H1 (cell line): ENCODE results near the gene POLR3G. TPM values are rescaled to one million over a fixed set of nuclear protein-coding genes. Genes with fewer than 3 reads are reported as not detected.

Source experiments
- CTCF ChIA-PET: fragments of 300-600 bp; sonication (Branson Sonifier 250); formaldehyde crosslinking; loops from one replicate; lab custom pipeline; 2021; ENCODE audit not compliant: partially characterized antibody; lab: Charles Lee
- POLR2A ChIA-PET: fragments of 300-600 bp; sonication (Branson Sonifier 250); formaldehyde crosslinking; loops from one replicate; lab custom pipeline; 2021; ENCODE audit warnings: inconsistent platforms; ENCODE audit not compliant: partially characterized antibody; lab: Charles Lee
- DNase-seq, 2 experiments: peaks; one replicate each; pipeline versions ENCODE4 v3.0.0 to v3.0.0-alpha.2; 2010 to 2022; ENCODE audit warnings: low spot score in 2 of 2, low read depth in 1 of 2, mixed read lengths in 1 of 2
- FAIRE-seq: peaks from 2 replicates; lab custom pipeline; 2011; peaks lifted over from hg19 to GRCh38; lab: Jason Lieb, UNC
- H2AFZ ChIP-seq: 2 replicates; pipeline ENCODE4 v1.8.1; 2012; ENCODE audit warnings: low read length, inconsistent platforms
- H2AK5ac ChIP-seq: 2 replicates; pipeline ENCODE4 v1.6.1; 2013; ENCODE audit warnings: low read depth, low read length
- H2BK120ac ChIP-seq: replicated peaks from 2 replicates; pipeline ENCODE3; 2013; ENCODE audit warnings: low read depth, low read length, inconsistent platforms
- H2BK12ac ChIP-seq: 2 replicates; pipeline ENCODE4 v1.6.1; 2013; ENCODE audit warnings: low read depth, low read length
- H2BK15ac ChIP-seq: 2 replicates; pipeline ENCODE4 v1.6.1; 2013; ENCODE audit warnings: low read length
- H2BK20ac ChIP-seq: 2 replicates; pipeline ENCODE4 v1.6.1; 2013; ENCODE audit warnings: low read length
- H2BK5ac ChIP-seq: 2 replicates; pipeline ENCODE4 v1.6.1; 2013; ENCODE audit warnings: low read depth, low read length
- H3K14ac ChIP-seq: 2 replicates; pipeline ENCODE4 v1.6.1; 2013; ENCODE audit warnings: inconsistent platforms; ENCODE audit not compliant: insufficient read length
- H3K18ac ChIP-seq: 2 replicates; pipeline ENCODE4 v1.6.1; 2013; ENCODE audit warnings: low read length; ENCODE audit errors: extremely low read depth
- H3K23ac ChIP-seq: 2 replicates; pipeline ENCODE4 v1.6.1; 2013; ENCODE audit warnings: inconsistent platforms; ENCODE audit not compliant: insufficient read length
- H3K23me2 ChIP-seq: 2 replicates; pipeline ENCODE4 v1.6.1; 2013; ENCODE audit warnings: low read depth, low read length
- H3K27ac ChIP-seq: 2 replicates; pipeline ENCODE4 v1.6.1; 2011; ENCODE audit warnings: low read depth, low read length, inconsistent platforms
- H3K27me3 ChIP-seq, 4 experiments: replicated peaks in 1 of 4; 1 replicate in 1 of 4; 2 replicates in 3 of 4; pipeline versions ENCODE4 v1.6.1 to v1.8.1; 2011 to 2013; ENCODE audit warnings: low read length in 3 of 4, mild to moderate bottlenecking in 3 of 4, inconsistent platforms in 2 of 4, mixed read lengths in 2 of 4, moderate library complexity in 1 of 4; ENCODE audit not compliant: control insufficient read depth in 3 of 4, insufficient read depth in 3 of 4; ENCODE audit errors: extremely low read depth in 1 of 4
- H3K36me3 ChIP-seq, 4 experiments: 2 replicates each; pipeline versions ENCODE4 v1.6.1 to v1.8.1; 2011 to 2013; ENCODE audit warnings: mild to moderate bottlenecking in 4 of 4, low read length in 3 of 4, moderate library complexity in 2 of 4, control low read depth in 1 of 4, inconsistent platforms in 1 of 4; ENCODE audit not compliant: insufficient read depth in 4 of 4, control insufficient read depth in 2 of 4
- H3K4ac ChIP-seq: replicated peaks from 2 replicates; pipeline ENCODE3; 2013; ENCODE audit warnings: low read length, low read depth, mixed read lengths, inconsistent platforms; ENCODE audit not compliant: insufficient read length
- H3K4me1 ChIP-seq, 4 experiments: replicated peaks in 1 of 4; 1 replicate in 1 of 4; 2 replicates in 3 of 4; pipeline versions ENCODE4 v1.6.1 to v1.8.1; 2011 to 2013; ENCODE audit warnings: low read length in 3 of 4, inconsistent platforms in 2 of 4, mixed read lengths in 1 of 4; ENCODE audit not compliant: insufficient read depth in 4 of 4, control insufficient read depth in 3 of 4
- H3K4me2 ChIP-seq, 2 experiments: 2 replicates each; pipeline versions ENCODE4 v1.6.1 to v1.8.1; 2011 to 2013; ENCODE audit warnings: low read depth in 2 of 2, low read length in 2 of 2, control low read depth in 1 of 2, inconsistent platforms in 1 of 2, mild to moderate bottlenecking in 1 of 2; ENCODE audit not compliant: insufficient read depth in 1 of 2
- H3K4me3 ChIP-seq, 4 experiments: fragments of 200-600, 300-600 bp in 1 of 4; sonication (generic), shearing (Covaris generic), sonication (Bioruptor Twin) in 1 of 4; 2 replicates each; pipeline versions ENCODE4 v1.5.1 to v1.8.1; 2011 to 2016; ENCODE audit warnings: low read length in 4 of 4, low read depth in 3 of 4, control low read depth in 2 of 4, inconsistent platforms in 2 of 4, mild to moderate bottlenecking in 2 of 4, mixed read lengths in 1 of 4, moderate library complexity in 1 of 4; ENCODE audit not compliant: insufficient read depth in 2 of 4; ENCODE audit errors: extremely low read depth in 1 of 4
- H3K56ac ChIP-seq: replicated peaks from 2 replicates; pipeline ENCODE3; 2013; ENCODE audit warnings: low read depth, mild to moderate bottlenecking, mixed read lengths, low read length, inconsistent platforms; ENCODE audit not compliant: insufficient read length
- H3K79me1 ChIP-seq: 2 replicates; pipeline ENCODE4 v1.6.1; 2013; ENCODE audit warnings: low read depth, low read length, control low read depth
- H3K79me2 ChIP-seq, 2 experiments: 2 replicates each; pipeline versions ENCODE4 v1.6.1 to v1.8.1; 2012 to 2013; ENCODE audit warnings: low read length in 2 of 2, mild to moderate bottlenecking in 2 of 2, inconsistent platforms in 1 of 2; ENCODE audit not compliant: insufficient read depth in 2 of 2, control insufficient read depth in 1 of 2
- H3K9ac ChIP-seq, 4 experiments: replicated peaks in 1 of 4; 1 replicate in 1 of 4; 2 replicates in 3 of 4; pipeline versions ENCODE4 v1.6.1 to v1.8.1; 2011 to 2013; ENCODE audit warnings: low read depth in 3 of 4, low read length in 3 of 4, control low read depth in 2 of 4, mild to moderate bottlenecking in 2 of 4, moderate library complexity in 2 of 4, inconsistent platforms in 1 of 4; ENCODE audit errors: extremely low read depth in 1 of 4
- H3K9me3 ChIP-seq, 2 experiments: 2 replicates each; pipeline versions ENCODE4 v1.6.1 to v1.8.1; 2012 to 2013; ENCODE audit warnings: mild to moderate bottlenecking in 2 of 2, moderate library complexity in 2 of 2, control low read depth in 1 of 2, inconsistent platforms in 1 of 2, low read depth in 1 of 2, low read length in 1 of 2, mixed read lengths in 1 of 2; ENCODE audit not compliant: insufficient read depth in 2 of 2
- H4K20me1 ChIP-seq, 2 experiments: replicated peaks in 1 of 2; 2 replicates each; pipeline versions ENCODE3 to v1.8.1; 2011 to 2013; ENCODE audit warnings: inconsistent platforms in 2 of 2, low read length in 2 of 2, mild to moderate bottlenecking in 1 of 2; ENCODE audit not compliant: insufficient read depth in 2 of 2, control insufficient read depth in 1 of 2
- H4K5ac ChIP-seq: 2 replicates; pipeline ENCODE4 v1.6.1; 2013; ENCODE audit warnings: low read length, low read depth, mixed read lengths, inconsistent platforms; ENCODE audit not compliant: insufficient read length
- H4K8ac ChIP-seq: 2 replicates; pipeline ENCODE4 v1.8.0; 2013; ENCODE audit warnings: mild to moderate bottlenecking, moderate library complexity, low read length, inconsistent platforms; ENCODE audit not compliant: insufficient read depth; ENCODE audit errors: extremely low read depth
- H4K91ac ChIP-seq: replicated peaks from 2 replicates; pipeline ENCODE3; 2013; ENCODE audit warnings: low read length, mixed read lengths, inconsistent platforms; ENCODE audit not compliant: insufficient read length
- CBX8 ChIP-seq: fragments of 300-800, 300-1000 bp; sonication (generic); IDR thresholded peaks from 2 replicates; pipeline ENCODE4 v1.7.1; 2016; ENCODE audit warnings: low read depth, low read length, borderline replicate concordance
- NRF1 ChIP-seq: IDR thresholded peaks from 2 replicates; pipeline ENCODE4 v1.6.1; 2011; ENCODE audit warnings: mild to moderate bottlenecking, low read depth, low read length, improper control_type of control experiment
- WGBS, 2 experiments: shearing (Covaris generic) in 1 of 2; methylation state at CpG; one replicate each; pipeline versions ENCODE4 v1.1.6 to v1.1.7; 2013 to 2015; ENCODE audit warnings: low lambda C conversion rate in 2 of 2, mixed read lengths in 2 of 2, inconsistent platforms in 1 of 2, low coverage in 1 of 2, missing lambda C conversion rate in 1 of 2; ENCODE audit not compliant: insufficient replicate concordance in 2 of 2, insufficient coverage in 1 of 2, insufficient read length in 1 of 2; ENCODE audit errors: extremely low coverage in 1 of 2, missing lambda C conversion rate in 1 of 2; 5-methylcytosine and 5-hydroxymethylcytosine counted together
- polyA plus RNA-seq, 7 experiments: library from polyadenylated mRNA; depleted of rRNA in 3 of 7; stranded (reverse) in 5 of 7; unstranded in 2 of 7; fragments of >200 nt in 5 of 7; fragments of 200-250 nt in 2 of 7; gene quantifications; 1 replicate in 5 of 7; 2 replicates in 1 of 7; 4 replicates in 1 of 7; pipeline versions ENCODE4 v1.2.1 to v1.2.3, GENCODE V29; 2011 to 2013; ENCODE audit warnings: missing spikeins in 2 of 7, mixed read lengths in 2 of 7
- total RNA-seq: library from RNA; stranded (reverse); fragmentation: NEBNext Ultra II Directional; extraction: Animal tissue kit (Norgen Biotek cat#: 25700); gene quantifications from 2 replicates; pipeline ENCODE4 v1.2.1, GENCODE V29; 2021
- TF ChIP-seq, protein P1 (sequence below): IDR thresholded peaks from 2 replicates; pipeline ENCODE4 v1.6.1; 2012; ENCODE audit warnings: inconsistent platforms

The POLR3G gene
- total and polyA plus RNA-seq, 2 of the 8 experiments (the other 6 are each of a cell fraction or from before 2014, with no cell fraction given) = 119 to 179 TPM

DNA sequence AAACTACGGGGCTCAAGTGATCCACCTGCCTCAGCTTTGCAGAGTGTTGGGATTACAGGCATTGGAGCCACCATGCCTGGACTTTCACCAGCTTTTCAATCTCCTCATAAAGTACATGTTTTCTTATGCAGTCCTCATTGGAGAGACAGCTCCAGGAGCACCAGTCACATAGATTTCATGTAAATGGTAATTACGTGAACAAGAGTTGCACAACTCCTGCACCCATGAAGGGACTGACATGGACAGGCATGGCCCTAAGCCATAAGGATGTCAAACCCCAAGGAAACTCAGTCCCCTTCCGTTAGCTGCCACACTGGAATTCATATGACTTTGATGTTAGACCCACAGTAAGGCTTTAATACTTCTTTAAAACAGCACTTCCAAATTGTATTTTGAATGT, 76.3 kb downstream of the POLR3G start:
- H4K8ac ChIP-seq = no peak overlapping the region
- H3K4me1 ChIP-seq = peaks cover 0 to 14% (median 3%) of the 10 kb centered on the region in 4 experiments; a peak in 4 of 7 replicates
- no peak overlapping the region for H3K27ac ChIP-seq
- no peak overlapping the region for H3K14ac ChIP-seq
- 88% methylated on average over 3 of the region's 3 CpGs; no CpG with 5 or more reads in 1 of the 2 experiments for WGBS, 2 experiments
- H4K91ac ChIP-seq = no peak overlapping the region
- H3K27me3 ChIP-seq = no peaks in the 10 kb centered on the region
- no peak for FAIRE-seq
- H2BK20ac ChIP-seq = peak overlapping the region; percentile 76; the same call in 1 of the 2 replicates
- H3K79me1 ChIP-seq = no peaks in the 10 kb centered on the region
- H2AFZ ChIP-seq = no peak overlapping the region
- no peak overlapping the region for H3K18ac ChIP-seq
- ChIA-PET CTCF (interaction anchor here (1.1 to 1.5 kb wide), 2 partner anchors 23 to 233 kb away, joined by 3 read pairs; no protein-coding TSS in a partner anchor), POLR2A (no interaction called here)
- no peak overlapping the region for H3K23ac ChIP-seq
- no peak overlapping the region for H3K4ac ChIP-seq
- H2BK5ac ChIP-seq = no peak overlapping the region
- H3K9ac ChIP-seq = no peak overlapping the region
- H3K23me2 ChIP-seq = no peaks in the 10 kb centered on the region
- H4K5ac ChIP-seq = no peak overlapping the region
- no peak for TF ChIP-seq NRF1
- no peak for TF ChIP-seq CBX8
- TF ChIP-seq, protein P1, sequence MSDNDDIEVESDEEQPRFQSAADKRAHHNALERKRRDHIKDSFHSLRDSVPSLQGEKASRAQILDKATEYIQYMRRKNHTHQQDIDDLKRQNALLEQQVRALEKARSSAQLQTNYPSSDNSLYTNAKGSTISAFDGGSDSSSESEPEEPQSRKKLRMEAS = no peak
- TF ChIP-seq, all 59 proteins: peak for 0
- no peak for DNase-seq
- H2BK15ac ChIP-seq = no peak overlapping the region
- H2BK120ac ChIP-seq = no peak overlapping the region
- H4K20me1 ChIP-seq = no peaks in the 10 kb centered on the region
- H3K4me3 ChIP-seq = no peak overlapping the region
- no peaks in the 10 kb centered on the region for H3K36me3 ChIP-seq
- no peaks in the 10 kb centered on the region for H3K9me3 ChIP-seq
- no peaks in the 10 kb centered on the region for H3K79me2 ChIP-seq
- H2BK12ac ChIP-seq = no peak overlapping the region; the same call in 1 of the 2 replicates
- H2AK5ac ChIP-seq = no peak overlapping the region
- H3K56ac ChIP-seq = no peak overlapping the region
- no peak overlapping the region for H3K4me2 ChIP-seq
